Right renal pelvis (tissue), 4 donors: ENCODE results near the gene DUSP18. TPM values are rescaled to one million over a fixed set of nuclear protein-coding genes. Genes with fewer than 3 reads are reported as not detected.
"Not testable (repeated sequence)": the region's sequence is repeated elsewhere in the genome, so short reads cannot be mapped to it uniquely, and the experiment has no call there.

ENCODE experiments used
- DNase-seq, 4 donors: peaks; one replicate each; pipeline ENCODE4 v3.0.0-alpha.2; 2013; ENCODE audit warnings: low read depth in 4 of 4, low spot score in 3 of 4, missing footprints in 1 of 4
- polyA plus RNA-seq, 4 donors: library from polyadenylated mRNA; unstranded; fragments of 120-200 nt; gene quantifications; one replicate each; pipeline ENCODE4 v1.2.1, GENCODE V29; 2013; ENCODE audit not compliant: insufficient read length in 4 of 4

DUSP18 gene
- polyA plus RNA-seq, 4 donors = 5.7 to 7.7 (median 6.5) TPM

DNA sequence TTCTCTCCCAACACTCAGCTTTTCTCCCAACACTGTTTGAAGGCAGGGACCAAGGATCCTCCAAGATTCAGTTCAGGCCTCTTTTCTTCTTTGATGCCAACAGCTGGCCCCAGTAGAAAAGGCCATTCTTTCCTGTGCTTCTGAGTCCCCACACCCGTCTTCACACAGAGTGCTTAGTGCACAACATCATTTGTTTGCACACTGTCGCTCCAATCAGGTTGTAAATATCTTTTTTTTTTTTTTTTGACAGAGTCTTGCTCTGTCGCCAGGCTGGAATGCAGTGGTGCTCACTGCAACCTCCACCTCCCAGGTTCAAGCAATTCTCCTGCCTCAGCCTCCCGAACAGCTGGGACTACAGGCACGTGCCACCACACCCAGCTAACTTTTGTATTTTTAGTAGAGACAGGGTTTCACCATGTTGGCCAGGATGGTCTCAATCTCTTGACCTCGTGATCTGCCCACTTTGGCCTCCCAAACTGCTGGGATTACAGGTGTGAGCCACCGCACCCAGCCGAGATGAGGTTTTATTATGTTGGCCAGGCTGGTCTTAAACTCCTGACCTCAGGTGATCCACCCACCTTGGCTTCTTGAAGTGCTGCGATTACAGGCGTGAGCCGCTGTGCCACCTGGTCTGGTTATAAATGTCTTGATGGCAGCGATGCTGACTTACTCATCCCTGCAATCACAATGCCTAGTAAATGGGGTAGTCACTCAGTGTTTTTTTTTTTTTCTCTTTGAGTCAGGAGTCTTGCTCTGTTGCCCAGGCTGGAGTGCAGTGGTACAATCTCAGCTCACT, 12.4 kb upstream of the DUSP18 start:
- DNase-seq = not testable (repeated sequence)

GRCh38 chr22:30676565-30676964, 8.9 kb upstream of the DUSP18 start:
- not testable (repeated sequence) for DNase-seq

DNA sequence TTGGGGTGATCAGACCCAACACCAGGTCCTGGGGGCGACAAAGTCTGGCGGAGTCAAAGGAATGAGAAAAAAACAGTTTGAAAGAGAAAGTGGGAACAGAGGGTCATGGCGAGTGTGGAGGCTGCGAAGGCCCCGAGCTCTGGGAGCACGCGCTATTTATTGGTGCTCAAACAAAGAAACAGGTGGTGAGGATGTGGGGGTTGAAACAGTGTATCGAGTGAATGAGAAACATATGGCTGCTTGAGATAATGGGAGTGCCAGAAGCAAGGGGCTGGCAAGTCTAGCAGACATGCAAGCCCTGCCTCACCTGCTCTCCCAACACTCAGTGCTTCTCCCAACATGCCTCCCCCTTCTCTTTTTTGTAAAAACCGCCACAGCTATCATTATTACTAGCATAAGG, 7.8 kb upstream of the DUSP18 start:
- no peak for DNase-seq

DNA sequence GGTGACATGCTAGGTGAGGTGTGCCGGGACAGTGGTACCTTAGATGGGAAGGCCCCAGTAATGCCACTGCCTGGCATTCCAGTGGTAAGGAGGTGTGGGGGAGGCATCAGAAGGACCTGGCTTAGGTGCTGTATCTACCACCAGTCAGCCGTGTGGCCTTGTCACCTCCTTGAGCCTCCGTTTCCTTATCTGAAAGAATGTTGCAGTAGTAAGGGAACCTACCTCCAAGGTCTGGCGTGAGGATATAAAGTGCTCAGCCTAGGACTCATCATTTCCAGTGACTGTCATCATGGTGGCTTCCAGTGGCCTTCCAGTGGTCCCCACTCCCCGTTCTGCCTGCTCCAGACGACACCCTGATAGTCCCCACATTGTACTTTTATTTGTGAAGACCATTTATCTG, 6.8 kb upstream of the DUSP18 start:
- no peak for DNase-seq

- DNase-seq = no peak
Measured at GRCh38 chr22:30673136-30673535, 5.5 kb upstream of the DUSP18 start.

DNA sequence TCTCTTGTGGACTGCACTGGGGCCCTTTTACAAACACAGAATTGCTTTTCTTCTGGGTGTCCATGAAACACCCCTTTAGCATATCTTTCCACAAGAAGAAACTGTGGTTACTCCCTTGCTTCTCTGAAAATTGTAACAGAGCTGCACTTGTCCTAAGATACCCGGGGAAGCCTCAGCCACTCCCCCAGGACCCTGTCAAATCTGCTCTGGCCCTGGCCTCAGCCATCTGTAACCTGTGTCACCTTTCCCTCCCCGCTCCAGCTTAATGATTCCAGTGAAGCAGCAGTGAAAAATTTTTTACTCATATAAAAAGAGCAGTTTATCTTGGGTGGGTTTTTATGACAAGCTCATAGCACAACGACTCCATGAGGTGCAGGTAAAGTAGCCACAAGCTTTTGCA, 3.4 kb upstream of the DUSP18 start:
- DNase-seq = no peak

DNA sequence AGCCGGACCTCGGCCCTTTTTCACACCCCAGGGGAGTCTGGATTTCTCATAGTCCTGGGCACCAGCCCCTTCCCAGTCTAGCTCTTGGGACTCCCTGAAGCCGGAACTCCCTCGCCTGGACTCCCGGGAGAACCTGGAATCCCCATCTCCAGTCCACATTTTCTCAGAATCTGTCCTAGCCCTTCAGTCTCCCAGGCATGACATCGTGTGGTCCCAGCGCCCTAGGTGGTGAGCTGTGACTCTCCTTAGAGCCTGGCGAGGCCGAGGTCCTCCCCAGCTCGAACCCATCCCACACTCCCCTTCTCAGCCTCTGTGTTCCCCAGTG, 673 bp upstream of the DUSP18 start:
- peak in 2 of 4 donors; percentile 5 to 12 for DNase-seq

DNA sequence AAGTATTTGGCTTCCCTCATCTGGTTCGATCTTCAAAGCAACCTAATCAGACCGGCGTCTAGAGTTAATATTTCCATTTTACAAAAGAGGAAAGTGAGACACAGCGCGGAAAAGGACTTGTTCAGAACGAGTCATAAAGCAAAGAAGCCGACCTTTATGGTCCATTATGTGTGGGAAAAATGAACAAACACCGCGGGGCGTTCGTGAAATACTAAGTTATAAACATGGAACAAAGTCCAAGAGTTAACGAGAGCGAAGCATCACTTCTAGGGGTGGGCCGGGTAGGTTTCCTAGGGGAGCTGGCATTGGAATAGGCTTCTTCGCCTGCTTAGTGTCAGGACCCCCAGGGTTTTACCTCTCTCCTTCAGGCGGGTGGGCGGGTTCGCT, 575 bp downstream of the DUSP18 start:
- no peak for DNase-seq

GRCh38 chr22:30665786-30666185, 1.9 kb downstream of the DUSP18 start:
- DNase-seq = no peak

DNA sequence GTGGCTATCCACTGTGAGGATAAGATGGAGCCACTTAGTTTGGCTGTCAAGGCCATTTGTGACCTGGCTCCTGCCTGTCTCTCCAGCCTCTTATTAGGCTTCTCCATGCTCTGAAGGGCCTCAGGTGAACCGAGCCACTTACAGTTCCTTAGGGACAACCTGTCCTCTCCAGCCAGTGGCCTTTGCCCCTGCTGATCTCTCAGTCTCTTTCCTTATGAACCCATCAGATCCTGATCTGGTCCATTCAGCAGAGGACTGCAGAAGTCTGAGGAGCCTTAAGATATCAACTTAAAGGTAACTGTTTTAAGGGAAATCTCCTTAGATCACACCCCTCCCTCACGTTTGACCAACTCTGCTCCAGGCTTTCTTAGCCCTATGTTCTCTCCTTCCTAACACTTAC, 2.4 kb downstream of the DUSP18 start:
- no peak for DNase-seq

DNA sequence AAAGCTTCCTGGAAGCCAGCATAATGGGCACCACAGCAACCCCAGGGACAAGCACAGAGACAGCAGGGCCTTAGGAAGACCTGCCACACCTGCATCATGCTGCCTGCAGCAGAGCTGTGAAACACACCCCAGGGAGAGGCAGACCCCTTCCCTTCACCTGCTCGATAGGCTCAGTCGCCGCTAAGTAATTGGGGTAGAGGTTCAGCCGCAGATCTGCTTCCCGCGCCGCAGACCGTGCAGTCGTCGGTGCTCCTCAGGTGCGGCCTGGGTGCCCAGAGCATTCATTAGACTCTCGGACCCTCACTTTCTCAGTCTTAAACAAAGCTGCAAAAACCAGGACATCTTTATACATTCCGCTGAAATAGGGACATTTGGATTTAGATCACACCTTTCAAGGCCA, 2.9 kb downstream of the DUSP18 start:
- no peak for DNase-seq

GRCh38 chr22:30662040-30662439, 5.6 kb downstream of the DUSP18 start:
- no peak for DNase-seq

DNA sequence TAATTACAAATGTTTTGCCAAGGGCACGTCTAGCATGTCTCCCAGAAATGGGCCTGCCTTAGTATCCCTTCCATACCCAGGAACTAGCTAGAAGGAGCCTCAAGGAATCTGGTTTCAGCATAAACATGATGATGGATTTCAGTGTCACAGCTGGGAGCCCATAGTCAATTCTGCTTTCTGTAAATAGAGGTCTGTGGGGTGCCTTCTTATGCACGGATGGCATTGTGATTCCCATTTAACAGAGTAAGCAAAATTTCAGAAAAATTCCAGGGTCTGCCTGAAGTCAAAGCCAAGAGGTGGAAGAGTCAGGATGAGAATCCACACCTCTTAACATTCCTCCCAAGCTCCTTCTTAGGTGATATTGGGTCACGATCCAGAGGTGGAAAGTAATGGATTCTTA, 12.1 kb downstream of the DUSP18 start:
- DNase-seq = no peak

DNA sequence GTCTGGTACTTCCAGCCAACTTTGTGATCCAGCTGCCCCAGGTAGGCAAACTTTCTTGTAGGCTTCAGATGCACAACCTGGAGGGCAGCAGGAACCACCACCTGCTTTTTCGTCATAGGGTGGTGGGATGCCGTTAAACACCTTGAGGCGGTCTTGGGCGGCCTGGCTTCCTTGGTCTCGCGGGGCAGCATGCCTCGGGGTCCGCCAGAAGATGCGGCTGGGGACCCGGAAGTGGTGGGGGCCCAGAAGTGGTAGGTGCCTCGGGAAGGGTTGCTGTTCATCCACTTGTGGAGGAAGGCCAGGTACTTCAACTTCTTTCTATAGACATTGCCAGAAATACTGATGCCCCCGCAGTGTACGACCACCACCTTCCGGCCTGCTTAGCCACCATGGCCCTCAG, 13.3 kb downstream of the DUSP18 start:
- DNase-seq = no peak

DNA sequence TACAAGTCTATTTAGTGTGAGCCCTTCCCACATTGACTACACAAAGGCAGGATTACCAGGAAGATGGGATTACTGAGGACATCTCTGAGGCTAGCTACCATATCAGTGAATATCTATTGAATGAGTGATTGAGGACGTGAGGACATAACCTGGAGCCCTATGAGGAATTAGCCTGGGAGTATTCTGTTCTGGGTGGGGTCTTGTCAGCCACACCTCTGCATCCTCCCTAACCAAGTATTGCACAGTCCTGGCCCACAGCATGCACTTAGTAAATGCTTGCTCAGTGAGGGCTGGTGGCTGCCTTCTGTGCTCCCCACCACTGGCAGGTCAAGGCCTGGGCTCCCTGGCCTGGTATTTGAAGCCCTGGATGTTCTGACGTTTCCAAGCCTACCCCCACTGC, 14.8 kb downstream of the DUSP18 start:
- no peak for DNase-seq

- DNase-seq = no peak
Measured at GRCh38 chr22:30650508-30651116, 17.1 kb downstream of the DUSP18 start.

GRCh38 chr22:30649430-30650007, 18.2 kb downstream of the DUSP18 start:
- no peak for DNase-seq

DNA sequence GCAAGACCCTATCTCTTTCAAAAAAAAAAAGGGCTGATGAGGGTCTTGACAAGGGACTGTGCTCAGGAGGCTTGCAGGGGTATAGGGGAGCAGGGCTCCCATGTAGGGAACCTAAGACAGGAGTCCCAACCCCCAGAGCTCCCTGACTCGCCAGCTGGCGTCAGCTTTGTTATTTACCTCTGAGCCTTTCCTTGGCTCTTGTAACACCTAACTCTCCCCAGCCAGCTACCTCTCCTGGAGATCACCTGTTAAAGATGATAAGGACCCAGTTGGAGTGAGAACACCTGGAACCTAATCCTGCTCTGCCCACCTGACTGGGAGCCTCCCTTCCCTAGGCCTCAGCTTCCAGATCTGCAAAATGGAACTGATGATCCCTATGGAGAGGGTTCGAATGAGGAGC, 18.9 kb downstream of the DUSP18 start:
- DNase-seq = no peak

GRCh38 chr22:30647536-30647935, 20.1 kb downstream of the DUSP18 start:
- DNase-seq = no peak

DNA sequence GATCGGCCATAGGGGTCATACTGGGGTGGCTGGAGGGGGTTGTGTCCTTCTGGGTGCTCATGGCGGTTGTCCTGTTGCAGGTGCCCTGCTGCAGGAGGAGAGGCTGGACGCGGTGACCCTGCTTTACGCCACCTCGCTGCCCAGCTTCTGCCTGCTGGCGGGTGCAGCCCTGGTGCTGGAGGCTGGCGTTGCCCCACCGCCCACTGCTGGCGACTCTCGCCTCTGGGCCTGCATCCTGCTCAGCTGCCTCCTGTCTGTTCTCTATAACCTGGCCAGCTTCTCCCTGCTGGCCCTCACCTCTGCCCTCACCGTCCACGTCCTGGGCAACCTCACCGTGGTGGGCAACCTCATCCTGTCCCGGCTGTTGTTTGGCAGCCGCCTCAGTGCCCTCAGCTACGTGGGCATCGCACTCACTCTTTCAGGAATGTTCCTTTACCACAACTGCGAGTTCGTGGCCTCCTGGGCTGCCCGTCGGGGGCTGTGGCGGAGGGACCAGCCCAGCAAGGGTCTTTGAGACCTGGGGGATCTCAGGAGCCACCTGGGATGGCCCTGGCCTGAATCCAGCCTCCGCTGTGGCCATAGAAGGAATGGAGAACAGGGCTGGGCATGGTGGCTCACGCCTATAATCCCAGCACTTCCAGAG, 21.0 kb downstream of the DUSP18 start:
- DNase-seq = no peak

- DNase-seq = no peak
Measured at GRCh38 chr22:30643055-30643875, 24.4 kb downstream of the DUSP18 start.
